COLO668 (cell line): ENCODE measurements around the gene TCFL5.

Source experiments
- DNase-seq: peaks from one replicate; lab custom pipeline; 2025; ENCODE audit not compliant: unreplicated experiment; lab: John Stamatoyannopoulos, UW

The TCFL5 gene

GRCh38 chr20:62800314-62801259 lies 61.0 kb downstream of the TCFL5 start:
- no peak for DNase-seq

DNA sequence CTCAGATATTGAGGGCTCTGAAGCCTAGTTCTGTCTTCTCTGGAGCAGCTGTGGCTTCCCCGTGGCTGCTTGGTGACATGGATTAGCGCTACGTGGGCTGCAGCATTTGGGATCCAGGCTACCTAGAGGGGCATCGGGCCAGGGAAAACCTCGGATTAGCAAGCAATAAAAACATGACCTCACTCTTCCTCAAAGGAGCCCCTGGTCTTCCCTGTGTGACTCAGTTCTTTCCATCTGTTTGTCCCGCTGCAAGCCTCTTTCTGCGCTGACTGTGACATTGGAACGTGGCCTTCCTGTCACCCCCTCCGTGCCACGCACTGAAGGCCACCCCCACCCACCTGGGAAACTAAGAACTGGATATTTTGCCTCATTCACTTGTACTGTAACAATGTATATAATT lies 61.7 kb downstream of the TCFL5 start:
- no peak for DNase-seq

DNA sequence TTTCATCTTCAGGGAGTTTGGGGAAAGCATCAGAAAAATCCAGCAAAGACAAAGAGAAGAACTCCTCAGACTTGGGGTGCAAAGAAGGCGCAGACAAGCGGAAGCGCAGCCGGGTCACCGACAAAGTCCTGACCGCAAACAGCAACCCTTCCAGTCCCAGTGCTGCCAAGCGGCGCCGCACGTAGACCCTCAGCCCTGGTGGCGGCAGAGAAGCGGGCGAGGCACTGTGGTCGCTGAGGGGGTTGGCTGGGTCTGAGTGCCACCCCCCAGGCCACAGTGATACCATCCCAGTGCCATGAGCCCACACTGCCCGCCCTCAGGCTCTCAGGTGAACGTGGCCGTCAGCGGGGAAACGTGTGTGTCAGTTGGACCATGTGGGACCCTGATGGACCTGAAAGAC lies 62.2 kb downstream of the TCFL5 start:
- no peak for DNase-seq

- no peak for DNase-seq
Observed at GRCh38 chr20:62799036-62799435, 62.6 kb downstream of the TCFL5 start.

- no peak for DNase-seq
Observed at GRCh38 chr20:62797671-62798532, 63.7 kb downstream of the TCFL5 start.

DNA sequence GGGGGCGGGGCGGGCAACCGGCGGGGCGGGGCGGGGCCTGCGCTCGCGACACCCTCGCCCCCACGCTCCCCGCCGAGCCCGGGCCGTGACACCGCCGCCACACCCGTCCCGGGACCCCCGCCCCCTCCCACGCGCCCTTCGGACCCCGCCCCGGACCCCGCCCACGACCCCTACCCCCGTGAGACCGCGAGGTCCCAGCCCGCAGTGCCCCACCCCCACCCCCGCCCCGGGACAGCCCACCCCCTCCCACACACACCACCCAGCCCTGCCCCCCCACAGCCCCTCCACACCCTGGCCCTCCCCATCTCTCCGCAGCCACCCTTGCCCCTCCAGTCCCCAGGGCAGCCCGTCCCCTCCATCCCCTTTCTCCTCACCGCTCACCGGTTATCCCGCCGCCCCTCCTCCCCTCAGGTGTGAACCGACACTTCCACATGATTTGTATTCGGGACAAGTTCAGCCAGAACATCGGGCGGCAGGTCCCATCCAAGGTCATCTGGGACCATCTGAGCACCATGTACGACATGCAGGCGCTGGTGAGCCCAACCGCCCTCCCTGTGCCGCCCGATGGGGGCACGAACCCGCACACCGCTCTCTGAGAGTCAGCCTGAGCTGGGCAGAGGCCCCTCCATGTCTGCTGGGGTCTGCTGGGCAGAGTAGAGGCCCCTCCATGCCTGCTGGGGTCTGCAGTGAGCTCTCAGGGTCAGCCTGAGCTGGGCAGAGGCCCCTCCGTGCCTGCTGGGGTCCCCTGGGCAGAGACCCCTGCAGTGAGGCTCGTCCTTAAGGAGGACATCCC lies 64.7 kb downstream of the TCFL5 start:
- DNase-seq: no peak

DNA sequence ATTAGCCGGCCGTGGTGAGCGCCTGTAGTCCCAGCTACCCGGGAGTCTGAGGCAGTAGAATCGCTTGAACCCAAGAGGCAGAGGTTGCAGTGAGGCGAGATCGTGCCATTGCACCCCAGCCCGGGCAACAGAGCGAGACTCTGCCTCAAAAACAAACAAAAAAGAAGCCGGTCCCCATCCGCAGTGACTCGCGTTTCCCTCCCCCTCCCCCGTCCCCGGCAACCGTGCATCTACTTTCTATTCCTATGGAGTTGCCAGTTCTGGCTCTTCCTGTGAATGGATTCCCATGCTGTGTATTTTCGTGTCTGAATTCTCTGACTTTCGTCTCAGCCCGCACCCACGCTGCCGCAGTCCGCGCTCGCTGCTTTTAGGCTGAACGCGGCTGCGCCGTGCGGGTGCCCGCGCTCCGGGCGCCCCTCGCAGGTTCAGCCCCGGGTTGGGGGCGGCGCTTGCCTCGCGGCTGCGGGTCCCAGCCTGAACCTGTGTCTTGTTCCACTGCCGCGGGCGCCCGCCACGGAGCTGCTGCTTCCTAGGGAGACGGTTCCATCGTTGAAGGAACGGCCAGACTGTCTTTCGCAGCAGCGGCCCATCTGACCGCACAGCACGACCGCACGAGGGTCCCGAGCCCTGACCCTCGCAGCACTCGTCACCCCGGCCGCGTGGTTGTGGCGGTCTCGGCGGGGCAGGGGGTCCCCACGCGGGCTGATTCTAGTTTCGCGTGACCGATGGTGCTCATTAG lies 66.4 kb downstream of the TCFL5 start:
- DNase-seq: peak; percentile 78

DNA sequence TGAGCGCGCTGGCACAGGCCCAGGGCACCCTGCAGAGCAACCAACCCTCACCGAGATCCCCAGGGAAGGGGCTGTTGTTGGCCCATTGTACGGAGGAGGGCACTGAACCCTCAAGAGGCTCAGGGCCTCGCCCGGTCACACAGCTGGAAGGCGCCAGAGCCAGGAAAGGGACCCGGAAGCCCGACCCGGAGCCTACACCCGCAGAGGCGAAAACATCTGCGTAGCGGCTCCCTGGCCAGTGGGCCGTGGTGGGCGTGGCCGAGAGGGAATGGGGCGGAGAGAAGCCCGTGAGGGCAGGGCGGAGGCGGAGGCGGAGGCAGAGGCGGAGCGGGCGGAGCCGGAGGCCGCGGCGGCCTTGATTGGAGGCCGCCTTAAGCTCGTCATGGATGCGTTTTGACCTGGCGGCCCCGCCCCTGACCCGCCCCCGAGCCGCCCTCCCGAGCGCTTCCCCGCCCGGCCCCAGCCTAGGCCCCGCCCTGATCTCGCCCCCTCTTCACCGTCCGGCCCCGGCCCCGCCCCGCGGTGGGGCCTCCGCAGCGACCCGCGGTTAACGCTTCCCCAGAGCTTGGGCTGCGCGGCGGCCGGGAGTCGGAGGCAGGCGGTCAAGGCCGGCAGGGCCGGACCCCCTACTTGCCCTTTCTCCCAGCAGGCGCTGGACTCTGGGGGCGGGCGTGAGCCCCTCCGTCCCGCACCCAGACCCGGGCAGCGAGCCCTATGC lies 67.5 kb downstream of the TCFL5 start:
- peak; percentile 97 for DNase-seq

DNA sequence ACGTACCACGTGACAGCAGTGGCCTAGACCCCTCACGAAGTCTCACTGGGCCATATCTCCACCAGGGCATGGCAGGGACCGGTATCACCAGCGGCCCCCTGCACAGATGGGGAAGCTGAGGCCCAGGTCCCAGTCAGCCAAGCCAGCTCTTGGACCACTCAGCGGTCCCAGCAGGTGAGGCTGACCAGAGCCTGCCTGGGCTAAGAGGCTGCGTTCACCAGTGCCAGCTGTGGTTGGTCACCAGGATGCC lies 67.9 kb downstream of the TCFL5 start:
- DNase-seq: no peak

GRCh38 chr20:62792940-62793756 lies 68.5 kb downstream of the TCFL5 start:
- DNase-seq: peak; percentile 29

DNA sequence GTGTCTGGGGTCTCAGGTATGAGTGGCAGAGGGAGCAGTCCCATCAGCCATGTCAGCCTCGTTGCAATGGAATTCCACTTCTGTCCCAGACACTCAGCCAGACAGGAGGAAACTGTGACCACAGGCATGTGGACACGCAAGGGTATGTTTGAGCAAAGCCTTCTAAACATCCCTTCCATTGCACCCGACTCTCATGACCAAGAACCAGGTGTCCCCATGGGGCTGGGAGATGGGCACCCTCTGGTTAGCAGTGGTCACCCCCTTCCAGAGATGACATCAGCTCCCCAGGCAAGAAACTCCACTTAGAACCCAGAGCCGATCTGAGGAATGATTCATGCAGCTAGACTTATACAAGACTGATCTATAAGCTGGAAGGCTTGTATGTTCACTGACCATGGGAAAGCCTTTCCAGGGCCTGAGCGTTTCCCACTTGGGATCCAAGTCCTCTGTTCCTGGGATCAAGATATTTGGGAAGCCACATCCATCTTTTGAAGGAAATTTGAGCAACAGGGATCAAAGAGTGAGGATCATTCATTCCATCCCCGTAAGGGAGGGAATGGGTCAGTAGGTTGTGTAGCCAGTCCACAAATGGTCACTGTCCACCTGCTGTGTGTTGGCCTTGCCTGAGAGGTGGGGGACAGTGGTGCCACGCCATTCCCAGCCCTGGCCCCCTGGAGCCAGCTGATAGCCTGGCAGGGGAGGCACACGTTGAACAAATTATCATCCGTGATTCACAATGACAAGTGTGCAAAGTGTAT lies 69.3 kb downstream of the TCFL5 start:
- DNase-seq: no peak

- DNase-seq: peak; percentile 80
Observed at GRCh38 chr20:62791301-62792181, 70.1 kb downstream of the TCFL5 start.
